GM21360 (cell line): ENCODE measurements around the gene STARD9.
"Not testable (repeated sequence)": the region's sequence is repeated elsewhere in the genome, so short reads cannot be mapped to it uniquely, and the experiment has no call there.

Experiments used
- ATAC-seq: cut with Tn5 transposase; IDR thresholded peaks from one replicate; pipeline ENCODE4 v1.9.1; 2021; ENCODE audit warnings: mild to moderate bottlenecking, moderate library complexity; ENCODE audit not compliant: unreplicated experiment

Gene STARD9

GRCh38 chr15:42575188-42576039 is at the start of gene STARD9:
Gene STARD9 (plus strand): TSS chr15:42575606. CDS start chr15:42575716, 110 bp downstream.
- ATAC-seq = peak; percentile 87

- no peak for ATAC-seq
These were observed 46.4 kb upstream of the STARD9 start for GRCh38 chr15:42528970-42529369.

- ATAC-seq = no peak
These were observed 42.2 kb upstream of the STARD9 start for GRCh38 chr15:42533246-42533645.

- no peak for ATAC-seq
These were observed 30.4 kb upstream of the STARD9 start for GRCh38 chr15:42544853-42545629.

- ATAC-seq = peak; percentile 5
These were observed 27.5 kb upstream of the STARD9 start for GRCh38 chr15:42547918-42548248.

GRCh38 chr15:42548249-42549031 is 27.0 kb upstream of the STARD9 start, which contains the start of the genes HAUS2 and LRRC57:
Gene HAUS2 (plus strand): TSS chr15:42548838. CDS start chr15:42548873, 35 bp downstream.
Gene LRRC57 (minus strand): TSS chr15:42548793. CDS start chr15:42548434, 359 bp downstream.
- peak; percentile 81 for ATAC-seq

GRCh38 chr15:42549032-42549491 is 26.3 kb upstream of the STARD9 start:
- peak; percentile 20 for ATAC-seq

- no peak for ATAC-seq
These were observed 25.5 kb upstream of the STARD9 start for GRCh38 chr15:42549741-42550392.

- ATAC-seq = no peak
These were observed 21.9 kb upstream of the STARD9 start for GRCh38 chr15:42553554-42553953.

- ATAC-seq = not testable (repeated sequence)
These were observed 18.7 kb upstream of the STARD9 start for GRCh38 chr15:42556550-42557207.

GRCh38 chr15:42558739-42559138 is 16.7 kb upstream of the STARD9 start:
- ATAC-seq = no peak

- no peak for ATAC-seq
These were observed 711 bp downstream of the STARD9 start for GRCh38 chr15:42576040-42576594.

GRCh38 chr15:42576776-42577175 is 1.4 kb downstream of the STARD9 start:
- no peak for ATAC-seq

- ATAC-seq = no peak
These were observed 2.2 kb downstream of the STARD9 start for GRCh38 chr15:42577514-42578031.

- ATAC-seq = no peak
These were observed 3.7 kb downstream of the STARD9 start for GRCh38 chr15:42578984-42579537.

- peak; percentile 65 for ATAC-seq
These were observed 5.9 kb downstream of the STARD9 start for GRCh38 chr15:42581272-42581730.

GRCh38 chr15:42582569-42583375 is 7.4 kb downstream of the STARD9 start:
- ATAC-seq = no peak
